ENCODE measurements around the gene SASH3.
A peak's percentile ranks its signal among the peaks of the same experiment; 100 is the strongest.
"Not testable (repeated sequence)": the region's sequence is repeated elsewhere in the genome, so short reads cannot be mapped to it uniquely, and the experiment has no call there.

SASH3 gene

DNA sequence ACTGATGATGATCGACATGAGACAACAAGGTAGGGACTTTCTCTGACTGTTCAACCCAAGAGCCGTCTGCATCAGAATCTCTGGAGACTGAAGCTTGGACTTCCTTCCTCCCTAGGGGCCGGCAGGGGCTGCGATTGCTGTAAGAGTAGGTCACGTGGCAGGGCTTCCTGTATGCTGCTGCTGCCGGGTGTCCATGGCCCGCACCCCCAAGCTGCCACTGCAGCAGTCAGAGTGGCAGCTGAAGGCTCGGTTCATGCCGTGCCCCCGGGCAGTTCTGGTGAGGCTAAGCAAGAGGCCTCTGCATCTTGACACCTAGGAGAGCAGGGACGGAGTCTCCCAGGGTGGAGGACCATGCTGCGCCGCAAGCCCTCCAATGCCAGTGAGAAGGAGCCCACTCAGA, at the start of gene SASH3:
TSS of gene SASH3 (plus strand) at position 203 of the 400 bp plus-strand sequence. CDS start at position 352, 149 bp downstream.
- DNase-seq, result peak; percentile 74 to 86 (median 82)

DNA sequence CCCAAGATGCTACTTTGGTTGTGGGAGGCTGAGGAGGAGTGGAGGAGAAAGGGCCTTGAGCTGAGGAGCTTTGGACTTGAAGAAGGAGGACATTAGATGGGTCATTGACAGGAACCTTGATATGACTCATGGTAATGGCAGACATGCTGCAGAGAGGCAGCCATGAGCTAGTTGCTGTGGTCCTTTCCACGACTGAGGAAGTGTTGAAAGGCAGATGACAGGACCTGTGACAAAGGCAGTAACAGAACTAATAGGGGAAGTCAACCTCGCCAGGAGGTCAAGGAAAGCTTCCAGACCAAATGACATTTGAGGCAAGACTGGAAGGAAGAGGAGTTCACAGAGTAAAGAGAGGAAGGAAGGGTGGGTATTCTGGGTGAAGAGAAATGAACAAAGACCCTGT, 48.5 kb upstream of the SASH3 start:
- peak; percentile 65 to 75 (median 71) for DNase-seq

DNA sequence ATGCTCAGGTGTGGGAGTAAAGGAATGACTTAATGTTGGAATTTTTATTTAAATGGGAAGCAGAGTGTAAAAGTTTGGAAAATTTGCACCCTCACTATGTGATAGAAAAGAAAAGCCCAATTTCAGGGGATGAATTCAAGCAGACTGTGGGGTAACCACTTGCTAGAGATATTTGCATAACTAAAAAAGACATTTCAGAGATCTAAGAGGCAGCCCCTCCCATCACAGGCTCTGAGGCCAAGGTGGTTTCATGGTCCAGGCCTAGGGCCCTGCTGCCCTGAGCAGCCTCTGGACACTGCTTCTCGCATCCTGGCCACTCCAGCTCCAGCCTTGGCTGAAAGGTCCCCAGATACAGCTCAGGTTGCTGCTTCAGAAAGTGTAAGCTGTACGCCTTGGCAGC, 46.9 kb upstream of the SASH3 start:
- no peak for DNase-seq

DNA sequence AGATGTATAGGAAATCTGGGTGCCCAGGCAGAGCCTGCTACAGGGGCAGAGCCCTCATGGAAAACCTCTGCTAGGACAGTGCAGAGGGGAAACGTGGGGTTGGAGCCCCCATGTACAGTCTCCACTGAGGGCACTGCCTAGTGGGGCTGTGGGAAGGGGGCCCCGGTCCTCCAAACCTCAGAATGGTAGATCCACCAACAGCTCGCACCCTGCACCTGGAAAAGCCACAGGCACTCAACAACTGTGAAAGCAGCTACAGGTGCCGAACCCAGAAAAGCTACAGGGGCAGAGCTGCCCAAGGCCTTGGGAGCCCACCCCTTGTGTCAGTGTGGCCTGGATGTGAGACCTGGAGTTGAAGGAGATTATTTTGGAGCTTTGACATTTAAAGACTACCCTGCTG, 46.4 kb upstream of the SASH3 start:
- no peak for DNase-seq

DNA sequence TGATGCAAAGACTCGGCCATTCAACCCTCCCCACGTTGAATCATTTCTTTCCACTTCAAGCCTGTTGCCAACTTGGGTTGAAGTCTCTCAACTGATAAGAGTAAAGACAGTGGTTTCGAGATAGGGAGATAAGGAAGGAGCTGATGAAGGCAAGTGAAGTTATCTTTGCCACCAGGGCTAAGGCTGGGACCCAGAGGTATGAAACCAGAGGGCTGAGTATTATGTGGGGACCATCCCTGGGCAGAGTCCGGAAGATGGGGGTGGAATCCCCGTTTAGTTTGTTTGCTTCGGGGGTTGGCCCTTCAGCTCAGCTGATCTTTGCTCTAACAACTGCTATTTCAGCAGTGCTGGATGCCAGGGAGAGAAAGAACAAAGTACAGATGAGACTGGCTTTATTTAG, 43.3 kb upstream of the SASH3 start:
- DNase-seq, result no peak

DNA sequence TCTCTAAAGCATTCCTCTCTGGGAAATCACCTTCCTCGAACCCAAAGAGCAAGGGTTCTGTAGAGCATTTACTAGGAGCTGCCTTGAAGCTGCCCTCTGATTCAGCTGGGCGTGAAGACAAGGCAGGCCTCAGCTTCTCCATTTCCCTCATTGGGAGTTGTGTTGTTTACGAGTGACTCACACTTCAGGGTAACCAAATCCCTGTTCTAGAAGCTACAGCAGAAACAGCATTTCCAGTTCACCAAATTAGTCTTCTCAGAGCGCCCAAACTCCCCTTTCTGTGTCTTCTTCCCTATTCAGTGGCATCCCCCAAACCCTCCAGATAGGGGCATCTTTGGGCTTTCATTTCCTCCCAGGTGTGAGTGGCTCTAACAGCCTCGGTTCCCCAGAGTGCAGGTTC, 41.8 kb upstream of the SASH3 start:
- DNase-seq, result peak; percentile 73 to 79 (median 79)

DNA sequence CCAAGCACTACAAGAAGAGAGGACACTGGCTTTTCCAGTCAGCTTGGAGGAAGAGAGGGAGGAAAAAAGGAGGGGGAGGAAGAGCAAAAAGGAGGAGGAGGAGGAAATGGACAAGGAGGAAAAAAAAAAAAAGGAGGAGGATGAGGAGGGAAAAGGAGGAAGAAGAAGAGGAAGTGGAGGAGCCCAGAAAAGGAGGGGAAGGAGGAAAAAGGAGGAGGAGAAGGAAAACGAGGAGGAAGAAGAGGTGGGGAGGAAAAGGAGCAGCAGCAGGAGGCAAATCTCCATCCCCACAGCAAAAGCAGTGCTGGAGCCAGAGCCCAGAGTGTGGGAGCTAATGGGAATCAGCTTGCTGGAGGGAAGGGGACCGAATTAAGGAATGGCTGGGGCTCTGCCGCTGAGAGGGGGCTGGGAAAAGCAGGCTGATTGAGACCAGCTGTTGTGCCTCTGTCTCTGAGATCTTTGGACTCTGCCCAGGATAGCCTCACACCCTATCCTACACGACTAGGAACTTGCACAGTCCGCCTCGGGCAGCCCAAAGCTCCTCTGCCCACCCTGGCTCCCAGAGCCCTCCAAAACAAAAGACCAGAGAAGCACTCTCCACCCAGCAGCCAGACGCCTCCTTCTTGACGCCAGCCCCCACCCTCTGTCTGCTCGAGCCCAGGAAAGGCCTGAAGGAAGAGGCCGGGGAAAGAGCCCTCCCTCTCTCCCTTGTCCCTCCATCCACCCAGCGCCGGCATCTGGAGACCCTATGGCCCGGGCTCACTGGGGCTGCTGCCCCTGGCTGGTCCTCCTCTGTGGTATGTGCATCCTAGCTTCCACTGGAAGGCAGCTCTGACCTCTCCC, 41.1 kb upstream of the SASH3 start, which contains the start of gene XPNPEP2:
TSS of gene XPNPEP2 (plus strand) at position 514 of the 843 bp plus-strand sequence. CDS start at position 749, 235 bp downstream.
- no peak for DNase-seq

DNA sequence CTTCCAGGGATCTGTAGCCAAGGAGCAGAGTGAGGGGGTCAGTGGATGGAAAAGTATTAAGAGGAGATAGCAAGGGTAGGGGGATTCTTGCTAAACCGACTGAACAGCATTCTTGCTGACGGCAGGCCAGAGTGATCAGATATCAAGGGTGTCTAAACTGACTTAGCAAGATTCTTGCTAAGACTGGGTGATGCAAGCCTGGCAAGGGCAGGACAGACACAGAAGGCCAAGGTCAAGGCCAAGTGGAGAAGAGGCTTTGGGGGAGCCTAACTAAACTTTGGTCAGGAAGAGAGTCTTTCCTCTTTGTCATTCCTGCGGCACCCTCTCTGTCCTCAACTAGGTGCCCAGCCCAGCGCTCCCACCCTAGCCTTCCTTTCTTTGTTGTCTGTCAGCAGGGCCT, 40.2 kb upstream of the SASH3 start:
- DNase-seq, result no peak

DNA sequence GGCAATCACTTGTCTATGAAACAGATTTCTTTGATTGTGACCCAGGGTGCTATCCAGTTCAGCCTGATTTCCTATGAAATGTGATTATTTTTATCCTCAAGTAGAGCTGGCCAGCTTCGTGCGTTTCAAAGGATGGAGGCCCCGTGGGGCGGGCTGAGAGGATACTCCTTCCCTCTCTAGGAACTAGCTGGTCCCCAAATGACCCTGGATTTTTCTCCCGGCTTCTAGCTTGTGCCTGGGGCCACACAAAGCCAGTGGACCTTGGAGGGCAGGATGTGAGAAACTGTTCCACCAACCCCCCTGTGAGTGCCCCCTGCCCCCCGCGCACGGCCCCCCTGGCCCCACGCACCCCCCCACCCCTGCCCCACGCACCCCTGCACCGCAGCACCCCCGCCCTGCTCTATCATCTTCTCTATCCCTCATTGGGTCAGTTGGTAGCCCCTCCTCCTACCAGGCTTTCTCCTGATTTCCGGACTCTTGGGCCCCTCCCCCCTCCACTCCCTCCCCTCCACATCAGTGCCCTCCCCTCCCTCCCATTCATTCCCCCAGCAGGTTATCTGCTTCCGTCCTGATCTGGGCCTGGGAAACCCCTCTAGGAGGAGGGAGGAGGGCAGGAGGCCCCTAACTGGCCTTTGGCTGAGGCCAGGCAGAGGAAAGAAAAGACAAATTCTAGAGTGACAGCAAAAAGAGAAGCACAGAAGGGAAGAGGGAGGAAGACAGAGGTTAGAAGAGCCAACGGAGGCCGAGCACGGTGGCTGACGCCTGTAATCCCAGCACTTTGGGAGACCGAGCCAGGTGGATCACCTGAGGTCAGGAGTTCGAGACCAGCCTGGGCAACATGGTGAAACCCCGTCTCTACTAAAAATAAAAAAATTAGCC, 37.6 kb upstream of the SASH3 start:
- DNase-seq, result no peak

DNA sequence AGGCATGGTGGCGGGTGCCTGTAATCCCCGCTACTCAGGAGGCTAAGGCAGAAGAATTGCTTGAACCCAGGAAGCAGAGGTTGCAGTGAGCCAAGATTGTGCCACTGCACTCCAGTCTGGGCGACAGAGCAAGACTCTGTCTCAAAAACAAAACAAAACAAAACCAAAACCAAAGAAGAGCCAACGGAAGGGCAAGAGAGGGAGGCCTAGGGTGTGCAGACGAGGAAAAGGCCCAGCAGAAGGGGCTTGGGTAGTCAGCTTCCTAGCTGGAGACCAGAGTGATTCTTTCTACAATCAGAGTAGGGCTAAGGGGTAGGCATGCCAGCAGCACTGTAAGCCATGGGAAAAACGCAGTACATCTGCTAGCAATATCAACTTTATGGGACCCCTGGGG, 37.0 kb upstream of the SASH3 start:
- DNase-seq, result not testable (repeated sequence)

DNA sequence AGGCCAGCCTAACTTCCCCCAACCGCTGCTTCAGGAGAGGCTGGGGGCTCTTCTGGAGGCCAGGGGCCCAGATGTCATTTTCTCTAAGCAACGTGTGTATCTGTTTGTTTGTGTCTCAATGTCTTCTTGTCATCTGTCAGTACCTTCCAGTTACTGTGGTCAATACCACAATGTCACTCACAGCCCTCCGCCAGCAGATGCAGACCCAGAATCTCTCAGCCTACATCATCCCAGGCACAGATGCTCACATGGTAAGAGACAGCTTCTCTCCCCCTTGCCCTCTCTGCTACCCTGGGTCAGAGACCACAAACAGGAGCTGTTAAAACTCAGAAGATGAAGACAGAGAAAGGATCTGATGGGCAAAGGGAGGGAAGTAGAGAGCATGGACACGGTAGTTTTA, 35.9 kb upstream of the SASH3 start:
- no peak for DNase-seq

DNA sequence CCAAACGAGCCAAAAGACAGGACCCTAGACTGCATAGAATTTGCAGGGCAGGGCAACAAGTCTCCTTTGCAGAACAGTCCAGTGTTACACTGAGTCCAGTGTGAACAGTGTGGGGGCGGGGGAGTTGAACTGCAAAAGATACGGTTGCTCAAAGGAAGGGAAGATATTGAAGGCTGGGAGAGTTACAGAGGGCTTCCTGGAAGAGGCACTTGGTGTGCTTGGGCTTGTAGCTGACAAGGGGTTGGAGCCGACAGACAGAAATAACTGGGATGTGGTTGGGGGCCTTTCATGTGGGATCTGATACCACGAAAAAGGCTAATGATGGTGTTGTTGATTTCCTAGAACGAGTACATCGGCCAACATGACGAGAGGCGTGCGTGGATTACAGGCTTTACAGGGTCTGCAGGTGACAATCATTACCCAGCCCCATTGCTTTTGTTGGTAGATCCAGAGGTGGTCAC, 34.9 kb upstream of the SASH3 start:
- DNase-seq, result peak; percentile 22 to 56 (median 32)

DNA sequence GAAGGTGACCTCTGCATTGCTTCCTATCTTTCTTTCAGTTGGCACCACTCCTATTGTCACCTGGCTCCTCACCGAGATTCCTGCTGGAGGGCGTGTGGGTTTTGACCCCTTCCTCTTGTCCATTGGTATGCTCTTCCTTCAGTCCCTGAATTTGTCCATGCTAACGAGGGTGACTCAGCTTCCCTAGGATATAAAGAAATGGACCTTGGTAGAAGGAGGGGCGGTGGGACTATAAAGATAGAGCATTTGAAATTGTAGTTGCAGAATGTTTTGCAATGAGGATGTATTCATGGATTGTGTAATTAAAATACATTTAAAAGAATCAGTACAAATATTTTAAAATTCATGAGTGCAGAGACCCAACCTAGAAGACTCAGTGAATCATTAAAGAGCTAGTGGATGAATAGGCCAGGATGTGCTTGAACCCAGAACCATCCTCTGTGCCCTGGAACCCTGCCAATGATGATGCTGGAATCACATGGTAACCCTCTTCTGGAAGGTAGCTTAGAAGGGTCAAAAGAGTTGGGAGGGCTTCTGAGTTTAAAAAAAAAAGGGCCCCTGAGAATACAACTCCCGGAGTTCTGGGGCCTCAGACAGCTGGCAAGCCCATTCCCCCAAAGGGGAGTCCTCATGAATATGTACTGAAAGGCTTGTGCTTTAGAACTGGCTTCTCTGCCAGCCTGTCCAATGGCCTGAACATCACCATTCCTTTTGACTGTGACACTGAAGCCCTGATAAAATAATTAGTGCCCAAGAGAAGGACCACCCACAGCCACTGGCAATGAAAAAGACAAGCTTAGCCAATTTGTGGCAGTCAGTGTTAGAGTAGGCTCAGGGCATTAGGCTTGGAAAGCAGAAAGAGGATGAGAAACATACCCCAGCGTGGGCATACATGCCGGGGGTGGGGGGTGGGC, 32.9 kb upstream of the SASH3 start:
- DNase-seq, result peak in 1 of 3 donors; percentile 26

DNA sequence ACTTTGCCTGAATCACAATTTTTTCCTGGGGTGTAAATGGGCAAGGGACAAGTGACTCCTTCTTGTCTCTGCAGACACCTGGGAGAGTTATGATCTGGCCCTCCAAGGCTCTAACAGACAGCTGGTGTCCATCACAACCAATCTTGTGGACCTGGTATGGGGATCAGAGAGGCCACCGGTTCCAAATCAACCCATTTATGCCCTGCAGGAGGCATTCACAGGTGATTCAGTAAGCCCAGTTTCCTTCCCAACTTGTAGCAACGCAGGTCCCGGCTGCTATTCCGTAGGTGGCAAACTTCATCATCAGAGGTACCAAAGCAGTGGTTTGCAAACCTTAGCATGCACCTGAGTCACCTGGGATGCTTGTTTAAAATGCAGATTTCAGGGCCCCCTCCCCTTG, 32.2 kb upstream of the SASH3 start:
- no peak for DNase-seq

DNA sequence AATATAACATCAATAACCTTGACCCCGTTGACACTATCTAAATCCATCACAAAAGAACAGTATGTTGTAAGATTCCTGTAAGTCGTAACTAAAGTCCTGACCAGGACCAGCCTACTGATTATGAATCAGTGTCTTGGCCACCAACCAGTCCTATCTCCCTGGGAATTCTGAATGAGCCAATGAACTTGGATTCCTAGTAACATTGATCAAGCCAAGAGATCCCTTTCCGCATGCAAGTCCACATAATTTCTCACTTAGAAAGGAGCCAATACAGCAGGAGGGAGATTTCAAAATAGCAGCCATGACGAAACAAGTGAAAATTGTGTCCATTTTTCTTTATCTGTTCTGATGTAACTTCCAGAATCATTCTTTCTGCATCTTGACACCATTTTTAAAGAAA, 31.4 kb upstream of the SASH3 start:
- peak; percentile 33 to 63 (median 58) for DNase-seq

DNA sequence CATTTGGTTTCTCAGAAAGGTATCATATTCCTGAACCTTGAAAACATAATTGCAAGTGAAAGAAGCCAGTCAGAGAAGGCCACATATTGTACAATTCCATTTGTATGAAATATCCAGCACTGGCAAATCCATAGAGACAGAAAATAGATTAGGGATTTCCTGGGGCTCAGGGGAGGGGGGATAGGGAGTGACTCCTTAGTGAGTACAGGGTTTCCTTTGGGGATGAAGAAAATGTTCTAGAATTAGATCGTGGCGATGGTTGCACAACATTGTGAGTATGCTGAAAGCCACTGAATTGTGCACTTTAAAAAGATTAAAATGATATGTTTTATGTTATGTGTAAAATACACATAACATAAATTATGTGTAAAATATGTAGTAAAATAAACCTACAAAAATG, 30.7 kb upstream of the SASH3 start:
- DNase-seq, result no peak

DNA sequence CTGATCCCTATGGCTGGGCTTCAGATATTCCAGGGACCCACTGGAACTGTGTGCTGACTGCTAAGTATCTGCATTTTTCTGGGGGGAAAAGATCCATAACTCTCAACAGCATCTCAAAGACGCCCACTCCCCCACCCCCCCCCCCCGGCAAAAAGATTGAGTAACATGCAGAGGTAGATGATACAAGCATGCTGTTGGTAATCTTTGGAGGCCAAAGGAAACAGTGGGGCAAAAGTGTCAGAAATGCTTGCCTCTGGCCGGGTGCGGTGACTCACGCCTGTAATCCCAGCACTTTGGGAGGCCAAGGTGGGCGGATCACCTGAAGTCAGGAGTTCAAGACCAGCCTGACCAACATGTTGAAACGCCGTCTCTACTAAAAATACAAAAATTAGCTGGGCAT, 28.8 kb upstream of the SASH3 start:
- no peak for DNase-seq

DNA sequence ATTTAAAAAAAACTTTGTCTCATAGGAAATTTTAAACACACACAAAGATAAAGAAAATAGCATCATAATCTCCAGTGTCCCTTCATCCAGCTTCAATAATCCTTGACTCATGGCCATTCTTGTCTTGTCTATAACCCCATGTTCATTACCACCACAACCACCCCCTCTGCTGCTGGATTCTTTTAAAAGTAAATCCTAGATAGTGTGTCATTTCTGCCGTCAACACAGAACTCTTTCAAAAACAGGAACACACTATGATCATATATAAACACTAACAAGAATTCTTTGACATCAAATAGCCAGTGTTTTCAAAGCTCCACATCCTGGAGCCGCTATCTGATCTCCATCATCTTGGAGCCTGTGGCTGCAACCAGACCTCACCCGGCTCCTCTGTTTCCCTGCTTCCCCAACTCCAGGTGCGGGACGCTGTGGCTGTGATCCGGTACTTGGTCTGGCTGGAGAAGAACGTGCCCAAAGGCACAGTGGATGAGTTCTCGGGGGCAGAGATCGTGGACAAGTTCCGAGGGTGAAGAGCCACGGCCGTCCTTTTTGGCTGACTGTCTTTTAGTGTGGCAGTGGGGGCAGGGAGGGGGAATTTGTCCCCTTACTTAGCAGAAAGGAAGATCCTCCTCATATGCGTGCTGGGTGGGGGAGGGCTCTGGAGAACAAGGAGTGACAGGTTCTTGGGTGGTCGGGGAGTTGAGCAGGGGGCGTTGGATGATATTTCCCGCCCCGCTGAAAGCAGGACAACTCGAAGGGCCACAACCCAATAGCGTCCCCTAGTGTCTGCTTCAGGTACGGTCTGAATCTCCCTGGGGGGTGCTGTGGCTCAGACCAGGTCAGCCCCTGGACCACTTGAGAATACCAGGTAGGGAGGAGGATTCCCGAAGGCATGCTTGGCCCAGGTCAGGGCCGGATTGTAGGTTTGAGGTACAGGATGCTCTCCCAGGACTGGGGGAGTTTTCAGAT, 25.4 kb upstream of the SASH3 start:
- peak; percentile 43 to 59 (median 52) for DNase-seq

DNA sequence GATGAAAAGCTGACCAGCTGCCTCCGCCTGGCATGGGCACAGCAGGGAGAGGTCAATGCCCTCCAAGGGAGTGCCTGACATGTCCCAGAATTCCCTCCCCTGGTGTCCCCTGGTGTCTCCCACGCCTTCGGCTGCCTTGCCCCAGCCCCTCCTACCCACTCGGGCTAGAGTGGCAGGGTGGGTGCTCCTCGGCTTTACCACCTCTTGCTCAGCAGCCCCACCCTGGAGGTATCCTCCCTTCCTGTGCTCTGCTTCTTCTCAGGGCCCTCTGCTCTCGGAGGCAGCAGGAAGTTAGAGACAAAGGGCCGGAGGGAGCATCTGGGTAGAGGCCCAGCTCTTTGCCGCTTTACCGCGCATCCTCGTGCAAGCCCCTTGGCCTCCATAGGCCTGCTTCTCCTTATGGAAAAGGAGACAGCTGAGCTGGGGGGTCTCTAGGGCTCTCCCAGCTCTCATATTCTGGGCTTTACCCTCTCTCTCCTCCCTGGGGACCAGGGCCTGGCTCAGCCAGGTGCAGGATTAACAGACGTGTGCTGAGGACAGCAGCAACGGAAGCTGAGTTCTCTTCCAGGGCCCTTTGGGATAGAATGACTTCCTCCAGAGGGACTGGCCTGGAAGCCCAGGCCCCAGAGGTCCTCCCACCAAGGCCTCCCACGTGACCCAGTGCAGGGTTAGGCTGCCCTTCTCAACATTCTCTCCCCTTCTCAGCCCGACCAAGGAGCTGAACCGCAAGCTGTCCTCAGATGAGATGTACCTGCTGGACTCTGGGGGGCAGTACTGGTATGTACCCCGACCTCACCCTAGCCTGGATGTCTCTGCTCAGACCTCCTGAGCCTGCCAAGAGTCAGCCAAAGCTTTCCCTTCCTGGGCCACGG, 23.7 kb upstream of the SASH3 start:
- DNase-seq, result no peak

DNA sequence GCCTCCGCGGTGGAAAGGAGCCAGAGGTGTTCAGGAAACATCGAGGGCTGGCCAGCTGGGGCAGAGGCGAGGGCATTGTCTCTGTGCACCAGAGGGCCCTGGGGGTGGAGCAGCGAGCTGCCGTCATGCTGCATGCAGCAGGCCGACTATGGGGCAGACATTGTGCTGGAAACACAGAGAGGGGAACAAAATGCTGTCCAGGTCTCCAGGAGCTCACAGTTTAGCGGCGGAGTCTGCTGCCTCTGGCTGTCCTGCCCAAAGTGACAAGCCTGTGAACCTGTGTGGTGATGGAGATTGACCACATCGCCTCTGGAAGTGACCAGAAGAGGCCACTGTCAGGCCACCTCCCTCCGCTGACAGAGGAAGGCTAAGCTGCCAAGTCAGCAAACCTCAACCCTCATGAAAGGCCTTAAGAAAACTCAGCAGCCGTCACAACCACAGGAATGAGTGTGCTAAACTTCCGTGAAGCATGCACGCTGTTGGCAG, 20.1 kb upstream of the SASH3 start:
- DNase-seq, result peak; percentile 69 to 71 (median 69)
